BLaER1 (cell line): Measurements from ENCODE around the gene OXLD1.

Experiments
- H3K27ac ChIP-seq: shearing (Covaris generic); formaldehyde crosslinking; 2 replicates; pipeline ENCODE4 v1.8.1; 2022
- H3K27me3 ChIP-seq: shearing (Covaris generic); formaldehyde crosslinking; 2 replicates; pipeline ENCODE4 v1.8.1; 2022
- H3K36me3 ChIP-seq: shearing (Covaris generic); formaldehyde crosslinking; 2 replicates; pipeline ENCODE4 v1.8.1; 2022
- H3K4me1 ChIP-seq: shearing (Covaris generic); formaldehyde crosslinking; 2 replicates; pipeline ENCODE4 v1.8.1; 2022
- H3K4me2 ChIP-seq: shearing (Covaris generic); formaldehyde crosslinking; 2 replicates; pipeline ENCODE4 v1.8.1; 2022
- H3K4me3 ChIP-seq: shearing (Covaris generic); formaldehyde crosslinking; 2 replicates; pipeline ENCODE4 v1.8.1; 2022
- H3K9ac ChIP-seq: shearing (Covaris generic); formaldehyde crosslinking; 2 replicates; pipeline ENCODE4 v1.8.1; 2022
- H3K9me3 ChIP-seq: shearing (Covaris generic); formaldehyde crosslinking; 2 replicates; pipeline ENCODE4 v1.8.1; 2022
- H4K20me1 ChIP-seq: shearing (Covaris generic); formaldehyde crosslinking; 2 replicates; pipeline ENCODE4 v1.8.1; 2022
- Cebpa-rat ChIP-seq: shearing (Covaris generic); IDR thresholded peaks from 2 replicates; pipeline ENCODE4 v1.8.1; 2022

Gene OXLD1

DNA sequence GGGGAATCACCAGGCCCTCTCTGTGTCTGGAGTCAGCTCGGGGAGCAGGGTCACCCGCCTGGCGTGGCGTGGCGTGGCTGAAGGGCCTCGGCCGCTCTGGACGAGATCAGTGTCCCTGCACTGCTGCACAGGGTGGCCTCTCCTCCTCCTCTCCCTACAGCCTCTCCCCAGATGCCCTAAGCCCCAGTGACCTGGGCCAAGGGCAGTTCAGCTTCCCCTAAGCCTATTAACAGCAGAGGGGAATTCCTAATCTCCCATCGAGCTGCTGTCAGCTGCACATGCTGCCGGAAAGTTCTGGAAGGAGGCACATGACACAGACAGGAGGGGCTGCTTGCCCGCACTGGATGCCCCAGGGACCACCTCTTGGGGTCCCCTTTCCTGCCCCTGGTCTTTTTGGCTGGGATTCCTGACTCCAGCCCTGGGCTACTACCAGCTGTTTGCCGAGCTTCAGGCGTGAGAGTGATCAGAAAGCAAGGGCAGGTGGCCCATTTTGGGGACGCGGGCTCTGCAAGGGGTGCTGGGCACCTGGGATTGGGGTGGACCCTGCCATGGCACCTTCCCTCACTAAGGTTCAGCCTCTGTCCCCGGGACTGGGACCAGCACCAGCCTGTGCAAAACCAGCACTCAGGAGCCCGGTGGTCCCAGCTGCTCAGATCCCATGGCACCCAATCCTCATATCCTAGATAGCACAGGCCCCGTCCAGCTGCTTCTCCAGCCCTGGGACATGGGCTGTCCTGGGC lies 10.9 kb downstream of the OXLD1 start:
- H3K36me3 ChIP-seq = no peaks in the 10 kb centered on the region
- no peaks in the 10 kb centered on the region for H3K27me3 ChIP-seq
- H3K4me2 ChIP-seq = peak overlapping the region; percentile 74
- H4K20me1 ChIP-seq = no peaks in the 10 kb centered on the region
- H3K9me3 ChIP-seq = no peaks in the 10 kb centered on the region
- H3K4me3 ChIP-seq = no peak overlapping the region
- peaks cover 80% of the 10 kb centered on the region for H3K4me1 ChIP-seq
- peak overlapping the region; percentile 66 for H3K27ac ChIP-seq
- H3K9ac ChIP-seq = peak overlapping the region; percentile 32; the same call in 1 of the 2 replicates
- TF ChIP-seq Cebpa-rat = no peak

DNA sequence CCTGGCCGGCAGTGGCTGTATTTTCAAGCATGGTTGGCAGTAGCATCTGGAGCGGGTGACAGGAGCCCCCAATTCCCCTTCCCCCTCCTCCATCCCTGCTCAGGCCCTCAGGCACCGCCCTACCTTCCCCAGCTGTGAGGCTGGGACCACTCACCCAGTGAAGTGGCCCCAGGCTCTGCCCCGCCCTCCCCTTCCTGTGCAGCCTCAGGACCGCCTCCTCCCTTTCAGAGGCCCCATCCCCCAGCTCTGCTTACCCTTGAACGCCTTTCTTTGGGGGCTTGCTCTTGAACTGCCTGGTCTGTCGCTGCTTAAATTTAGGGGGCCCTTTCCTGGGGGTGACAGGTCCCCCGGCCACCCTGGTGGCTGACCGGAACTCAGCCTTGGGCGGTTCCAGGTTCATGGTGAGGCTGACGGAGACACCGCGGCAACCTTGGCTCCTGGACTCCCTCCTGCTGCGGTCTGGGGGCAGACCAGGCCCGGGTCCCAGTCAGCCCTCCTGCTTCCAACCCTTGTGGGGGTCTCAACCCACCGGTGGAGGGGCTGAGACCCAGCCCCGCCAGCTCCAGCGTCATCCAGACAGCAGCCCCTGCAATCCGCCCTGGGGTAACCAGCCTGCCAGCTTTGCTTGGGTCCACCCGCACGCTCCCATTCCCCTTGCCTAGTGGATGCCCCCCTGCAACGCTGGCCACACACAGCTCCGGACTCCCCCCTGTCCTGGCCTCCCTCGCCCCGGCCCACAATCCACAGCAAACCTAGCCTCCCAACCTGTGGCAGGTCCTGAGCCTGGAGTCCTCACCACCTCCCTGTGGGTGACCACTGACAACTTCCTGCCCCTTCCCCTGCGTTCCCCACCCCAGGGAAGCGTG lies 13.3 kb downstream of the OXLD1 start:
- no peaks in the 10 kb centered on the region for H3K36me3 ChIP-seq
- peak overlapping the region; percentile 66 for H3K4me3 ChIP-seq
- no peaks in the 10 kb centered on the region for H3K27me3 ChIP-seq
- H3K4me1 ChIP-seq = peaks cover 71% of the 10 kb centered on the region
- peak overlapping the region; percentile 92 for H3K27ac ChIP-seq
- H4K20me1 ChIP-seq = no peaks in the 10 kb centered on the region
- peak overlapping the region; percentile 81 for H3K9ac ChIP-seq
- peak overlapping the region; percentile 99 for H3K4me2 ChIP-seq
- H3K9me3 ChIP-seq = peaks cover 18% of the 10 kb centered on the region
- no peak for TF ChIP-seq Cebpa-rat

DNA sequence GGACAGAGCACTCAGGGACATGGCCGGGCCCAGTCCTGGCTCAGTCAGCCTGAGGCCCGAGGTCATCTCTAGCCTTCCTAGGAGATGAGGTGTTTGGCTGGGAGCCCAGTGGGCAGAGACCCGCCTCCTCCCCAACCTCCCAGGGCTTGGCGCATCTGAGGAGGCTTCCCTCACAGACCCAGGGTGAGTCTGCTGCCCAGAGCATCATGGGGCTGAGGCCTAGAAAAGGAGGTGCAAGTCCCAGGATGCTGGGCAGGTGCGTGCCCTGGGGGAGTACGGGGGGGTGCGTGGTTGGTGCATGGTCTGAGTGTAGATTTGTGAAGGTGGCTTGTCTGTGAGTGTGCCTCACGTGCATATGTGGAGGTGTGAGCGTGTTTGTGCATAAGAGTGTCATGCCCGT lies 14.7 kb downstream of the OXLD1 start:
- H3K4me2 ChIP-seq = peak overlapping the region; percentile 42

DNA sequence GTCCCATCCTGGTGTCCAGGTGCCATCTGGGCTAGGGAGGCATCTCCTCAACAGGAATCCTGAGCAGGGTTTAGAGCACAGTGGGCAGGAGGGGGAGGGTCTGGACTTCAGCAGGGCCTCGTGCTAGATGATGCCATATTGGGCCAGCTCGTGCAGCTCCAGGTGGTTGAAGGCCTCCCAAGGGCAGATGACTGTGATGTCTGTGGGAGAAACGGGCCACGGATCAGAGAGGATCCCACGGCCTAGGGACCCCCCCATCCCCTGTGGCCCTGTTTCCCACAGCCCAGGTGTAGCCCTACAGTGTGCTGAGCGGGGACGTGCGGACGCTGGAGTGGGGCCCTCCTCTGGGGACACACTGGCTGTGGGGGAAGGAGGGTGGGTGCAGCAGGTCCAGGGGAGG lies 15.5 kb downstream of the OXLD1 start:
- Histone ChIP-seq H3K4me3 (no peak overlapping the region), H3K36me3 (no peaks in the 10 kb centered on the region), H3K27ac (peak overlapping the region; percentile 28), H3K9ac (no peak overlapping the region), H3K4me1 (peaks cover 55% of the 10 kb centered on the region), H3K4me2 (peak overlapping the region; percentile 42), H3K27me3 (no peaks in the 10 kb centered on the region), H3K9me3 (peaks cover 22% of the 10 kb centered on the region), H4K20me1 (no peaks in the 10 kb centered on the region)
- no peak for TF ChIP-seq Cebpa-rat

More for the DNA sequence above, 14.7 kb downstream of the OXLD1 start:
- Histone ChIP-seq H3K27ac (0 out of 2 replicates have a peak overlapping the region, but pooled peaks have one; percentile 28), H3K4me3 (no peak overlapping the region), H3K27me3 (no peaks in the 10 kb centered on the region), H3K9me3 (peaks cover 22% of the 10 kb centered on the region), H3K4me1 (peaks cover 62% of the 10 kb centered on the region), H4K20me1 (no peaks in the 10 kb centered on the region), H3K36me3 (no peaks in the 10 kb centered on the region), H3K9ac (no peak overlapping the region)
- no peak for TF ChIP-seq Cebpa-rat

DNA sequence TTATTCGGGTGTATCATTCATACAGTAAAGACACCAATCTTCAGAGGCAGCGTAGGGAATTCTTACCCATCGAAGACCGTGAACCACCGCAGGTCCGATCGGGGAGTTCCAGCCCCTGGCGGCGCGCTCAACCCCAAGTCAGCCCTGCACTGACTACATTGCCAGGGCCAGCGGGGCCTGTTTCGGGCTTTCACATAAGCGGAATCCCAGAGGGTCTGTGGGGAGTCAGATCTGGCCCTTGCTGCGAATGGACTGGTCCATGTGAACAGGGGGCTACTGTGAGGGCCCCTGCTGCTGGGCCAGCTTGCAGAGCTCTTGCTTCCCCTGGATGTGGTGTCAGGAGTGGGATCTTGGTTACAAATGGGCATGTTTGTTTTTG lies 17.7 kb downstream of the OXLD1 start:
- no peak for TF ChIP-seq Cebpa-rat
- H3K9me3 ChIP-seq = peaks cover 22% of the 10 kb centered on the region
- H3K4me3 ChIP-seq = no peak overlapping the region
- no peaks in the 10 kb centered on the region for H3K27me3 ChIP-seq
- no peak overlapping the region for H3K9ac ChIP-seq
- no peaks in the 10 kb centered on the region for H3K36me3 ChIP-seq
- H3K27ac ChIP-seq = no peak overlapping the region
- no peak overlapping the region for H3K4me2 ChIP-seq
- H4K20me1 ChIP-seq = no peaks in the 10 kb centered on the region
- peaks cover 50% of the 10 kb centered on the region for H3K4me1 ChIP-seq

DNA sequence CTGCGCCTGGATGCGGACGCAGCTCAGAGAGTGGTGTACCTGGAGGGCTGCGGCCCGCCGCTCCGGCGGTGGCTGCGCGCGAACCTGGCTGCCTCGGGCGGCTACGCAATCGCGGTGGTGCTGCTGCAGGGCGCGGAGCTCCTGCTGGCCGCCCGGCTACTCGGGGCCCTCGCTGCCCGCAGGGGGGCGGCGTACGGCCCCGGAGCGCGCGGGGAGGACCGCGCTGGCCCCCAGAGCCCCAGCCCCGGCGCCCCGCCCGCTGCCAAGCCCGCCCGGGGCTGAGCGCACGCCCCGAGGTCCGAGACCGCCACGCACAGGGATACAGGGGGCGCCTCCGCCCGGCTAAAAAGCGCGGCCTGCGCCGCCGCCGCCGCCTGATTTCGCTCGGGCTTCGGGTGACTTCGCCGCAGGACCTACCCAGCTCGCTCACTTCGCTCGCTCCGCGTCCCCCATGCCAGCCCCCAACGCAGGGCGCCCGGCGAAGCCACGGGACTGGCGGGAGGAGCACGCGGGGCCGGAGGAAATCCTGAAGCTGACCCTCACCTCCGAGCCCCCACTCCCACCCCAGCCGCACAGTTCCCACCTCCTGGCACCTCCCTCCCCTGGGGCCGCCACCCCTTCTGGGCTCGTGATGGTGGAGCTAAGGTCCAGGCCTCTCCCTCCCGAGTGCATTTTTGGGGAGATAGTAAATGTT lies 18.2 kb downstream of the OXLD1 start:
- Histone ChIP-seq H3K36me3 (no peaks in the 10 kb centered on the region), H3K27ac (no peak overlapping the region), H3K9me3 (peaks cover 22% of the 10 kb centered on the region), H3K4me3 (no peak overlapping the region), H3K9ac (no peak overlapping the region), H3K4me1 (peaks cover 45% of the 10 kb centered on the region), H3K27me3 (no peaks in the 10 kb centered on the region), H4K20me1 (no peaks in the 10 kb centered on the region), H3K4me2 (no peak overlapping the region)
- no peak for TF ChIP-seq Cebpa-rat

DNA sequence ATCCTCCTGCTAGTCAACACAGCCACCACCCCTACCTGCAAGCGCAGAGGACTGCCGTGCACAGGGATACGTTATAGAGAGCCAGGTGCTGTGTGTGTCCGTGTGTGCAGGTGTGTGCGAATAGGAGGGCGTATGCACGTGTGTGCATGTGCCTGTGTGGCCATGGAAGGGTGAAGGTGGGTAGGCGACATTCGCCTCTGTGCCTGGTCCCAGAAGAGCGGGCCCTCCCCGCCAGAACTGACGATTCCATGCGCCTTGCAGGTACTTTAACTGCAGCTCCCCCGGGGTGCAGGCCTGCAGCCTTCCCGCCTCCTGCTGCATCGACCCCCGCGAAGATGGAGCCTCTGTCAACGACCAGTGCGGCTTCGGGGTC lies 18.8 kb downstream of the OXLD1 start:
- Histone ChIP-seq H4K20me1 (no peaks in the 10 kb centered on the region), H3K36me3 (no peaks in the 10 kb centered on the region), H3K9ac (no peak overlapping the region), H3K9me3 (peaks cover 22% of the 10 kb centered on the region), H3K4me2 (no peak overlapping the region), H3K27me3 (no peaks in the 10 kb centered on the region), H3K4me3 (no peak overlapping the region), H3K27ac (no peak overlapping the region), H3K4me1 (peaks cover 40% of the 10 kb centered on the region)
- no peak for TF ChIP-seq Cebpa-rat

DNA sequence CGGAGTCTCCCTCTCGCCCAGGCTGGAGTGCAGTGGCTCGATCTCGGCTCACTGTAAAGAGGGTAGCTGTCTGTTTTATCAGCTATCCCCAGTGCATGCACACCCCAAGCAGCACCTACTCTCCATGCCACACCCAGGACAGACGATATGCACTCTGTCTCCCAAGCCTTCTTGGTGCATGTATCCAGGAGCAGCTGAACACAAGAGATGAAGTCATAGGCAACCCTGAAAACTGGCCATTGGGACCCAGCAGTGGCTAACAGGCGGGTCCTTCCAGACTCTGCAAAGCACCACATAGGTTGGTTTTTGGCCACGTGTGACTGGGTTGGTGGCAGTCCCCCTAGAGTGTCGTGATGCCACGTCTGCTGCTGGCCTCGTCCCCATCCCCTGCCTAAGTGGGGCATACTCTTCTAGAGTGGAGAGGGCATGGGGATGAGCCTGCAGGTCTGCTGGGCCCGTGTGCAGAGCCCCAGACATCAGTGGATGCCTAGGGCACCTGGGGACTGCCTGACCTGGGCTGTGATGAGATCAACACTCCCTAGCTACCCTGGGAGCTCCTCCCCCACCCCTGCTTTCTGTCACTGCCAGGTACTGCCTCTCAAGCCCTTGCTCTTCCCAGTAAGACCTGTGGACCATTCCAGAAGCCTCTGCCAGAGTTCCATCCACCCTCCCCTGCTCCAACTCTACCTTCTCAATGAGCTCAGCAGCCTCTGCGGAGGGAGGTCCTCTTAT lies 19.4 kb downstream of the OXLD1 start:
- Histone ChIP-seq H3K4me2 (no peak overlapping the region), H3K27me3 (no peaks in the 10 kb centered on the region), H3K4me1 (peaks cover 34% of the 10 kb centered on the region), H3K36me3 (no peaks in the 10 kb centered on the region), H4K20me1 (no peaks in the 10 kb centered on the region), H3K9me3 (peaks cover 22% of the 10 kb centered on the region), H3K27ac (no peak overlapping the region), H3K4me3 (no peak overlapping the region), H3K9ac (no peak overlapping the region)
- no peak for TF ChIP-seq Cebpa-rat
